HG03095 (cell line): ENCODE results near the gene NUDT22.

Experiments used
- ATAC-seq: cut with Tn5 transposase; IDR thresholded peaks from one replicate; pipeline ENCODE4 v1.9.1; 2021; ENCODE audit warnings: moderate library complexity; ENCODE audit not compliant: unreplicated experiment

NUDT22 gene

DNA sequence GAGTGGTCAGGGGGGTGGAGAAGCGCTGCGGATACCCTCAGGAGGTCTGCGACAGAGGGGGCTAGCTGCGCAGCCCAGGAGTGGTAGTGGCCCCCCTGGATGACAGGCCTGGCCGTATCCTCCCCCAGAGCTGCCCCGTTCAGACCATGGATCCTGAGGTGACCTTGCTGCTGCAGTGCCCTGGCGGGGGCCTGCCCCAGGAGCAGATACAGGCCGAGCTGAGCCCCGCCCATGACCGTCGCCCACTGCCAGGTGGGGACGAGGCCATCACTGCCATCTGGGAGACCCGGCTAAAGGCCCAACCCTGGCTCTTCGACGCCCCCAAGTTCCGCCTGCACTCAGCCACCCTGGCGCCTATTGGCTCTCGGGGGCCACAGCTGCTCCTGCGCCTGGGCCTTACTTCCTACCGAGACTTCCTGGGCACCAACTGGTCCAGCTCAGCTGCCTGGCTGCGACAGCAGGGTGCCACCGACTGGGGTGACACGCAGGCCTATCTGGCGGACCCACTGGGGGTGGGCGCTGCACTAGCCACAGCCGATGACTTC, 505 bp downstream of the NUDT22 start:
- ATAC-seq: no peak

DNA sequence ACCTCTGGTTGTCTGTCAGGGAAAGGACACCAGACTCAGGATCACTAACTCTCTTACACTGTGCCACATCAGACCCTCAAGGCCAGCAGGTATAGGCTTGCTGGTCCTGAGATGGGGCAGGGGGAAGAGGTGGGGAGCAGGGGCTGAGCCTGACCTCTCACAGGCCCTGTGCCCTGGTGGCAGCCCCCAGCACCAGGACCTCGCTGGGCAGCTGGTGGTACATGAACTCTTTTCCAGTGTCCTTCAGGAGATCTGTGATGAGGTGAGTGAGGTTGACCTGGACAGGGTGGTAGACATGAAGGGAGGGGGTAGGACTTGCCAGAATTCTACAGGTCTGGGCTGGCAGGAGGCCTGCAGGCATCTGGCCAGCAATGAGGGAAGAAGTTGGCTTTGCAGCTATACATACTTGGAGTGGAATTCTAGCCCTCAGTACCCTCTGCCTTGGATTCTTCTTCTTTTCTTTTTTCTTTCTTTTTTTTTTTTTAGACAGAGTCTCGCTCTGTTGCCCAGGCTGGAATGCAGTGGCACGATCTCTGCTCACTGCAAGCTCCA, 1.4 kb downstream of the NUDT22 start:
- no peak for ATAC-seq

GRCh38 chr11:64229090-64229743, 3.1 kb downstream of the NUDT22 start:
- no peak for ATAC-seq

DNA sequence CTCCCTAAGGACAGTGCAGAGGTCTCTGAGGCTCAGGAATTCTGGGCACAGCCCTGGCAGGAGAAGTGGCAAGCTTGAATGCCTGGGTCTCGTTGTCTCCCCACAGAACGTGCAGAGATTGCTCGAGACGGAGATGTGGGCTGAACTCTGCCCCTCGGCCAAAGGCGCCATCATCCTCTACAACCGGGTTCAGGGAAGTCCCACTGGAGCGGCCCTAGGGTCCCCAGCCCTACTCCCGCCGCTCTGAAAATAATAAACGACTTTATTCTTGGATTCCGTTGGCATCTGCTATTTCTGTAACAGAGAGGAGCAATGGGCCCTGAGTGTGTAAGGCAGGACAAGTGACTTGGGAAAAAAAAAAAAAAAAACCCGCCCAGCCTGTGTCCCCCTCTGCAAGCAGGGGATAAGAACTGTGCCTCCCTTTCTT, 3.7 kb downstream of the NUDT22 start:
- no peak for ATAC-seq

DNA sequence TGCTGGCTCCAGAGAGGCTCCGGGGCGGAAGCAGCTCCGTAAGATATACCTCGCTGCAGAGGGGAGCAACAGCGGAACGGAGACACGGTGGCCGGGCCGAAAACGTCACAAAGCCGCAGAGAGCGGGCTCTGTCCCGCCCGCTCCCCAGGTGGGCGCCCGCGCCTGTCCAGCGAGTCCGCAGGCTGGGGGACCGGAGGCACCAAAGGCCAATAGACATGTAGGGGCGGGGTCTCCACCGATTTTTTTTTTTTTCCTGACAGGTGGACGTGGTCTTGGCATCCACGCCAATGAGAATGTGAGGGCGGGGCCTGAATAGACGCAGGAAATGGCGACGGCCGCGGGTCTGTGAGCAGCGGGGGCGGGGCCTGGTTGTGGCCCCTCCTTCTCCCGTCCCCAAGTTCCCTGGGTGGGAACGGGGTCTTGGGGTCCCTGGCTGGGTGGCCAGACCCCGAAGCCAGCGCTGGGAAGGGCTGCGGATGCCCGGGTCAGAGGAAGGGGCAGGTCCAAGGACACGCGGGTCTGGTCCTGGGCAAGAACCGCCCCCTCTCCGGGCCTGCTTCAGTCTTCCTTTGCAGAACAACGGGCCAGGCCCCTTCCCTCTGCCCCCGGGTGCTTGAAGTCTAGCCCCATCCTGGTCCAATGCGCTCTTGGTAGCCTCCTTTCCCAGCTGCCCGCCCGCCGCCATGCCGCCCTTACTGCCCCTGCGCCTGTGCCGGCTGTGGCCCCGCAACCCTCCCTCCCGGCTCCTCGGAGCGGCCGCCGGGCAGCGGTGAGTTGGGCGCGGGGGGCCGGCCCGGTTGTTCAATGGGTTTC, 4.3 kb downstream of the NUDT22 start, which contains the start of gene DNAJC4:
Gene DNAJC4 (plus strand): TSS at position 378 of the 814 bp plus-strand sequence. CDS start 307 bp downstream, at position 685.
- ATAC-seq: peak; percentile 38

DNA sequence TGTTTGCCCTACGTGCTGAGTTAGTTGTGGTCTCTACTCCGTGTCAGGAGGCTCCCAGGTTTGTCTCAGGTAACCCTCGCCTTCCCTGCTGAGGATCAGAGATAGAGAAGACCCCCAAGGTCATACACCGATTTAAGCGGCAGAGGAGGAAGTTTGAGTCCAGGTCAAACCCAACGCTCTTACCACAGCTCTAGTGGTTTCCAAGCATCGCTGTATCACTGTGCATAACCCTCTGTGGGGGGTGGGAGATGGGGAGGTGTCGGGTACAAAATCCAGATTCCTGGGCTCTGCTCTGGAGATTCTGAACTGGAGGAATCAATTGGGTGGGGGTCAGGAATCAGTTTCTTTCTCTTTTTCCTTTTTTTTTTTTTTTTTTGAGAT, 4.9 kb downstream of the NUDT22 start:
- no peak for ATAC-seq

- ATAC-seq: no peak
Measured at GRCh38 chr11:64231546-64231945, 5.5 kb downstream of the NUDT22 start.

DNA sequence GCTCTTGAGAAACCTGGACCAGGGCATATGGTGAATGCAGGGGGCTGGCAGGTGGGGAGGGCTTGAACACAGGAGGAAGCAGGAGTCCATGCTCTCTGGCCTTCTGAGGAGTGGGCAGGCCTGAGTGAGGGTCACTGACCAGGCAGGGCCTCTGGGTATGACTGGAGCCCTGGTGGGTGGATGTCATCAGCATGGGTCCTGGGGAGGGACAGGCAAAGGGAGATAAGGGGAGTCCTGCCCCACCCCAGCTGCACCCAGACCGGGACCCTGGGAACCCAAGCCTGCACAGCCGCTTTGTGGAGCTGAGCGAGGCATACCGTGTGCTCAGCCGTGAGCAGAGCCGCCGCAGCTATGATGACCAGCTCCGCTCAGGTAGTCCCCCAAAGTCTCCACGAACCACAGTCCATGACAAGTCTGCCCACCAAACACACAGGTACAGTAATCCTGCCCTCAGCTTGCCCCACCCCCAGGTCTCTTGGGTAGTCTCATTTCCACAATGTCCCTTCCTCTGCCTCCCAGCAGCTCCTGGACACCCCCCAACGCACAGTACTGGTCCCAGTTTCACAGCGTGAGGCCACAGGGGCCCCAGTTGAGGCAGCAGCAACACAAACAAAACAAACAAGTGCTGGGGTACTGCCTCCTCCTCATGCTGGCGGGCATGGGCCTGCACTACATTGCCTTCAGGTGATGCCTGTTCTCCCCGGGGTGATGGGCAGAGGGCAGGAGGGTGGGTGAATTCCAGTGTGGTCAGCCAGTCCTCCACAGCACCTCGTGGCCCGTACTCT, 6.3 kb downstream of the NUDT22 start:
- no peak for ATAC-seq

DNA sequence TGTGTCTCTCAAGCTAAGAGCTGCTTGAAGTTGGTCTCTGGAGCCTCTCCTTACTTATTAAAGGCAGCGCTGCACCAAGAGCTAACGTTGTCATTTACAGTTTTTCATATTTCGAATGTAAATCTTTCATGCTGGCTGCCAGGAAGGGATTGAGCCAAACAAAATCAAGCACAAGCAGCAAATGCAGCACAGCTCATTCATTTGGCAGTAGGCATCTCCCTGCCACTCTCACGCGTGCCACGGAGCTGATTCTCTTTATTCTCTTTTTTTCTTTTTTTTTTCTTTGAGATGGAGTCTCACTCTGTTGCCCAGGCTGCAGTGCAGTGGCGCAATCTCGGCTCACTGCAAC, 6.9 kb downstream of the NUDT22 start:
- ATAC-seq: no peak

GRCh38 chr11:64233913-64234586, 8.0 kb downstream of the NUDT22 start, which contains the start of gene VEGFB:
Gene VEGFB (plus strand): TSS chr11:64234584. CDS start chr11:64234834, 250 bp downstream.
- no peak for ATAC-seq

DNA sequence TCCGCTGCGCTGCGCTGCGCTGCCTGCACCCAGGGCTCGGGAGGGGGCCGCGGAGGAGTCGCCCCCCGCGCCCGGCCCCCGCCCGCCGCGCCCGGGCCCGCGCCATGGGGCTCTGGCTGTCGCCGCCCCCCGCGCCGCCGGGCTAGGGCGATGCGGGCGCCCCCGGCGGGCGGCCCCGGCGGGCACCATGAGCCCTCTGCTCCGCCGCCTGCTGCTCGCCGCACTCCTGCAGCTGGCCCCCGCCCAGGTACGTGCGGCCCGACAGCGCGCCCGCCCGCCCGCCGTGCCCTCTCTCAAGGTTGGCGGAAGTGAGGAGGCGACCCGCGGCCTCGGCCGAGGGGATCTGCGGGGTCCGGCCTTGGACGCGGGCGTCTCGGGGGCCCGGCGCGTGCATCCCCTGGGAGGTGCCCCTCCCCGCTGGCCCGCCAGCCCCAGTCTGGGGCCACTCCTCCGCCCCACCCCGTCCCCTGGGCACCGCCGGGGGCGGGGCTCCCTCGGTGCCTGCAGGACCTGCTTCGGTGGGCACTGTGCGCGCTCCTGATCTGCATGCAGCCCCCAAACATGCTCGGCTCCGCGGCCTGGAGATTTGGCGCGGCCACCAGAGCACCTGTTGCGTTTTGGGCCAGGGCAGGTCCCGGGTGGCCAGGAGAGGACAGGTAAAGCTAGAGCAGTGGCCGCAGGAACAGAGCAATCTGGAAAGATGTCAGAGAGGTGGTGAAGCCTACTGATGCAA, 8.7 kb downstream of the NUDT22 start:
- ATAC-seq: no peak

DNA sequence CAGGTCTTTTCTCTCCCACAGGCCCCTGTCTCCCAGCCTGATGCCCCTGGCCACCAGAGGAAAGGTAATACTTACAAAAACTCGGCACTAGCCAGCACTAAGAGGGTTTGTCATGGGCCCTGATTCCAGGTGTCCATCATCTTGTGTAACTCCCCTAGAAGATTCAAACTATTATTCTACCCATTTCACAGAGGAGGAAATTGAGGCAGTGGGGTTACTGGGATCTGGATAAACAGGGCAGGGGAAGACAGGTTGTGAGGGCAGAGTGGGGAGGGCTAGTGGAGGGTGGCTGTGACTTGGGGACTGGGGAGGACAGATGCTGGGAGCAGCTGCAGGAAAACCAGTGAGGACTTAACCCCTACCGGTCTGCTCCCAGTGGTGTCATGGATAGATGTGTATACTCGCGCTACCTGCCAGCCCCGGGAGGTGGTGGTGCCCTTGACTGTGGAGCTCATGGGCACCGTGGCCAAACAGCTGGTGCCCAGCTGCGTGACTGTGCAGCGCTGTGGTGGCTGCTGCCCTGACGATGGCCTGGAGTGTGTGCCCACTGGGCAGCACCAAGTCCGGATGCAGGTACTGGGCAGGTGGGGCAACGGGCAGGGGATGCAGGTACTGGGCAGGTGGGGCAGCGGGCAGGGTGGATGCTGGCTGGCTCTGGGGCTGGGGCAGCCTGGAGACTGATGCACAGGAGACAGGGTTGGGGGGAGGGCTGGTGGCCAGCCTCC, 9.5 kb downstream of the NUDT22 start:
- no peak for ATAC-seq

DNA sequence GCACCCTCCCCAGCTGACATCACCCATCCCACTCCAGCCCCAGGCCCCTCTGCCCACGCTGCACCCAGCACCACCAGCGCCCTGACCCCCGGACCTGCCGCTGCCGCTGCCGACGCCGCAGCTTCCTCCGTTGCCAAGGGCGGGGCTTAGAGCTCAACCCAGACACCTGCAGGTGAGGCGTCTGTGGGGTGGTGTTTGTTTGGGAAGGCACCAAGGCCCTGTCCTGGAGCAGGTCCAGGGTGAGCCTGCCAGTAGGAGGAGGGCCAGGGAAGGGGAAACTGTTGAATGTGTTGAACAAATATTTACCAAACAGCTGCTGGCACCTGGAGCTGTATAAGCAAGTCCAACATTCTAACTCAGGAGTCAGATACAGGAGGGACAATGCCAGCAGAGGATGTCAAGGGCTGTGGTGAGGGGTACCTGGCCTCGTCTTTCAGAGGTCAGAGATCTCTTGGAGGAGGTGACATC, 11.4 kb downstream of the NUDT22 start:
- no peak for ATAC-seq

- no peak for ATAC-seq
Measured at GRCh38 chr11:64238076-64238475, 12.0 kb downstream of the NUDT22 start.

DNA sequence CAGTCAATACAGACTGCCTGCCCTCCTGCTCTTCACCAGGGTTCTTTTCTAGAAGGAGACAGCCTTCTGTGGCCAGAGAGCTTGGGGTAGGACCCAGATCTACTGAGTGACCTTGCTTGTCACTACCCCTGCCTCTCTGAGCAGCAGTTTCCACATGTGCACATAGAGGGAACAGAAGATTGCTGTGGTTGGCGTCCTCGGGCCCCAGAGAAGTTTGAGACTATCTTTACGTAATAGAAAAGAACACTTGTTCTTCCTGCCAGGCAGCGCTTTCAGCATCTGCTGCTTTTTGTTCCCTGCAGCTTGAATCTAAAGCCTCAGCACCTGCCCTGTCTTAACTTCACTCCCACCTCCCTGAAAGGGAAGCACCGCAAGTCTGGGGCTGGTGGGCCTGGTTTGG, 12.9 kb downstream of the NUDT22 start:
- no peak for ATAC-seq

DNA sequence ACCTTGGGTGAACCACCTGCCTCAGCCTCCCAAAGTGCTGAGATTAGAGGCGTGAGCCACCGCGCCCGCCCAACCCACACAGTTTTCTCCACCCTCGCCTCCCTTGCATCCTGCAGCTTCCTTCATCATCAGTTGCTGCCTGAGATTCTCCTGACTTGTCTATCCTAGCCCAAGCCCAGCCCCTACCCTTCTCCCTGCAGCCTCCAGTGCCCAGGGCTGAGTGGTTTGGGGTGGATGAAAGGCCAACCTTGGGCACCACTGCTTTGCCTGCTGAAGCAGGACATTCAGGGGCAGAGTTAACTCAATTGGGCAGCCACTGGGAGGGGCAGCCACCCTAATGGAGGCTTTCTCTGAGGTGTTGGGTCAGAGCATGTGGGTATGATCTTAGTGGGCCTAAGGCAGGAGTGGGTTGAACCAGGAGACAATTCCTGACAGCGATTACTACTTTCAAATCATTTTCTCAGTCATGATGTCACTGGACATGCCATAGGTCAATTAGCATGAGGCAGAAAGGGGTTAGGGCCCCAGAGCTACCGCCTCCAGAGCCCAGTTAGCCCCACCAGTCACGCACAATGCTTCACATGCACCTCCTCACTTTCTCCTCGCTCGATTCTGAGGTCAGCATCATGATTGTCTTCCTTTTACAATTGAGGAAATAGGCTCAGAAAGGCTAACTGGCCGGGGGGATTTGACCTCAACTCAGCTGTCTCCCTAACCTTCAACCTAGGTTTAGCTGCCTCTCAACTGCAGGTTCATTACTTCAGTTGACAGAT, 13.8 kb downstream of the NUDT22 start:
- ATAC-seq: no peak

- peak; percentile 47 for ATAC-seq
Measured at GRCh38 chr11:64240435-64241240, 14.6 kb downstream of the NUDT22 start, which contains the start of gene FKBP2. Gene FKBP2 (plus strand): TSS chr11:64241095. CDS start chr11:64242388, 1,293 bp downstream.

- ATAC-seq: peak; percentile 61
Measured at GRCh38 chr11:64241241-64241490, 15.1 kb downstream of the NUDT22 start.
